Central memory CD8-positive, alpha-beta T cell (primary cell): ENCODE results near the gene GPX6.
"Not testable (repeated sequence)": the region's sequence is repeated elsewhere in the genome, so short reads cannot be mapped to it uniquely, and the experiment has no call there.

Experiments
- ATAC-seq: fragments of 150-1000 bp; cut with Tn5 transposase; replicated peaks from 2 replicates; pipeline ENCODE4 v1.10.0; 2022; ENCODE audit warnings: mild to moderate bottlenecking, moderate FRiP score, moderate number of reproducible peaks; ENCODE audit not compliant: poor library complexity, severe bottlenecking; ENCODE audit errors: extremely low read depth
- DNase-seq, 2 donors: peaks; one replicate each; pipeline ENCODE4 v3.0.0; 2021; ENCODE audit warnings: low spot score in 2 of 2
- H3K27ac Mint-ChIP-seq: one replicate; pipeline ENCODE4 v1.8.0; 2022; ENCODE audit warnings: low read depth, mild to moderate bottlenecking, moderate library complexity, mixed read lengths
- H3K27me3 Mint-ChIP-seq: one replicate; pipeline ENCODE4 v1.8.0; 2022; ENCODE audit warnings: mixed read lengths
- H3K36me3 Mint-ChIP-seq: one replicate; pipeline ENCODE4 v1.8.0; 2022; ENCODE audit warnings: mild to moderate bottlenecking, moderate library complexity, mixed read lengths; ENCODE audit not compliant: insufficient read depth
- H3K4me1 Mint-ChIP-seq: one replicate; pipeline ENCODE4 v1.8.0; 2022; ENCODE audit warnings: mixed read lengths
- H3K4me3 Mint-ChIP-seq: one replicate; pipeline ENCODE4 v1.8.0; 2022; ENCODE audit warnings: mild to moderate bottlenecking, moderate library complexity, mixed read lengths
- H3K9me3 Mint-ChIP-seq: one replicate; pipeline ENCODE4 v1.8.0; 2022; ENCODE audit warnings: mixed read lengths

The GPX6 gene

DNA sequence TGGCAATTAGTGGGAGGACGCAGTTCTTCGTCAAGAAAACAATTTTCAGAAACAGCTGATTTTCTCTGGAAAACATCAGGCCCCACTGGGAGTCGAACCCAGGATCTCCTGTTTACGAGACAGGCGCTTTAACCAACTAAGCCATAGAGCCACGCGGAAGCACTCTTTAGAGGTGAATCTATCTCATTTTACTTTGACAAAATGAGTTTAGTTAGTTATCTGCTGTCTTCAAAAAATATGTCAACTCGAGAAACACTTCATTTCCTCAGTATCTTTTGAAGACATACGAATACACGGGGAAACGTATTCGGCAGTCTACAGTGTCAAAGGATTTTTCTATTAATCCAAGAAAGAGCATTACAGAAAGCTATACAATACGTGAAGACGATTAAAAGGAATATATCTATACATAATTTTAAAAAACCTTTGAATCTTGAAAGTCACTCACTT, 26.7 kb downstream of the GPX6 start:
- Mint-ChIP-seq H3K27ac (no peak overlapping the region), H3K4me1 (peaks cover 18% of the 10 kb centered on the region)

DNA sequence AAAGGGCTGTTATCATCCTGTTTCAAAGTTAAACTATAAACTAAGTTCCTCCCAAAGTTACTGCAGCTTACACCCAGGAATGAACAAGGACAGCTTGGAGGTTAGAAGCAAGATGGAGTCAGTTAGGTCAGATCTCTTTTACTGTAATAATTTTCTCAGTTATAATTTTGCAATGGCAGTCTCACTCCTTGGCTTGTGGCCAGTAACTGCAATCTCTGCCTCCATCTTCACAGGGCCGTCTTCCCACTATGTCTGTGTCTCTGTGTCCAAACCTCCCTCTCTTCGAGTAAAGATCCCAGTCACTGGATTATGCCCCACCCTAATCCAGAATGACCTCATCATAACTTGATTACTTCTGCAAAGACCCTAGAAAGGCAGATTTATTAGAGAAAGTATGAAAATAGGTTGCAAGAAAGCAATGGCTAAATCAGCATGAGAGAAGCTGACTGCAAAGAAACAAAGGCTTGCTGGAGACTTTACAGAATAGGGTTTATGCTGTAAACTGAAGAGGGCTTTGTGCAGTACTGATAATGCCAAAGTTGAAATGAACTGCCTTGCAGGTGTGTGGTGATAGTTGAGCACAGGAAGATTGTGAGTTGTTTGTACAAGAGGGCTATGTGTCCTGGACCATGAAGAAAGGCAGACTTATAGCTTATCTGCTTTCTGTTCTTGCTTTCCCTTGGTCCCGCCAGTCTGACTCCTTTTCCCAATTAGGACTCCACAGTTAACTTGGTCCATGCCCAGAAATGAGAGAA, 28.4 kb downstream of the GPX6 start:
- H3K36me3 Mint-ChIP-seq, result peaks cover 4% of the 10 kb centered on the region
- ATAC-seq, result no peak
- no peak overlapping the region for H3K27ac Mint-ChIP-seq
- peaks cover 18% of the 10 kb centered on the region for H3K4me1 Mint-ChIP-seq
- no peak for DNase-seq
- no peaks in the 10 kb centered on the region for H3K9me3 Mint-ChIP-seq
- peaks cover 98% of the 10 kb centered on the region for H3K27me3 Mint-ChIP-seq
- H3K4me3 Mint-ChIP-seq, result no peak overlapping the region

More for the DNA sequence above, 26.7 kb downstream of the GPX6 start:
- peaks cover 4% of the 10 kb centered on the region for H3K36me3 Mint-ChIP-seq
- DNase-seq, result no peak
- no peaks in the 10 kb centered on the region for H3K9me3 Mint-ChIP-seq
- peak overlapping the region; percentile 43 for H3K4me3 Mint-ChIP-seq
- ATAC-seq, result no peak
- peaks cover 98% of the 10 kb centered on the region for H3K27me3 Mint-ChIP-seq

DNA sequence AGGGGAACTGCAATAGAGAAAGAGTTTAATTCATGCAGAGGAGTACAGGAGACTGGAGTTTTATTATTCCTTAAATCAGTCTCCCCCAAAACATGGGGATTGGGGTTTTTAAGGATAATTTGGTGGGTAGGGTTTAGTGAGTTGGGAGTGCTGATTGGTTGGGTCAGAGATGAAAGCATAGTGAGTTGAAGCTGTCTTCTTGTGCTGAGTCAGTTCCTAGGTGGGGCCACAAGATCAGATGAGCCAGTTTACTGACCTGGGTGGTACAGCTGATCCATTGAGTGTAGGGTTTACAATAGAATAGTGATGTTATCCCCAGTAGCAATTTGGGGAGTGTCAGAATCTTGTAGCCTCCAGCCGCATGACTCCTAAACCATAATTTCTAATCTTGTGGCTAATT, 29.1 kb downstream of the GPX6 start:
- no peaks in the 10 kb centered on the region for H3K9me3 Mint-ChIP-seq
- peaks cover 4% of the 10 kb centered on the region for H3K36me3 Mint-ChIP-seq
- no peak overlapping the region for H3K27ac Mint-ChIP-seq
- DNase-seq, result no peak
- no peak overlapping the region for H3K4me3 Mint-ChIP-seq
- ATAC-seq, result no peak
- peaks cover 18% of the 10 kb centered on the region for H3K4me1 Mint-ChIP-seq
- peaks cover 98% of the 10 kb centered on the region for H3K27me3 Mint-ChIP-seq

DNA sequence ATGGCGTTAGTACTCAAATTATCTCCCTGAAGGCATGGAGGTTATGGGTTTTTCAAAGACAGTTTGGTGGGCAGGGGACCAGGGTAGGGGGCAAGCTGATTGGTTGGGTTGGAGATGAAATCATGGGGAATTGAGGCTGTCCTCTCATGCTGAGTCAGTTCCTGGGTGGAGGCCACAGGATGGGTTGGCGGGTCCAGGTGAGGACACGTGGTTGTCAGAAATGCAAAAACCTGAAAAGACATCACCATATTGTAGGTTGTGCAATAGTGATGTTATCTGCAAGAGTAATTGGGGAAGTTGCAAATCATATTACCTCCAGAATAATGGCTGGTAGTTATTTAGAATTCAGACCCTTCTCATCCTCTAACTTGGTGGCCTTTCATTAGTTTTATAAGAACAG, 30.1 kb downstream of the GPX6 start:
- DNase-seq (no peak), ATAC-seq (no peak)
- H3K4me3 Mint-ChIP-seq, result no peak overlapping the region
- no peaks in the 10 kb centered on the region for H3K9me3 Mint-ChIP-seq
- peaks cover 4% of the 10 kb centered on the region for H3K36me3 Mint-ChIP-seq
- peaks cover 18% of the 10 kb centered on the region for H3K4me1 Mint-ChIP-seq
- H3K27me3 Mint-ChIP-seq, result peaks cover 98% of the 10 kb centered on the region
- H3K27ac Mint-ChIP-seq, result no peak overlapping the region

DNA sequence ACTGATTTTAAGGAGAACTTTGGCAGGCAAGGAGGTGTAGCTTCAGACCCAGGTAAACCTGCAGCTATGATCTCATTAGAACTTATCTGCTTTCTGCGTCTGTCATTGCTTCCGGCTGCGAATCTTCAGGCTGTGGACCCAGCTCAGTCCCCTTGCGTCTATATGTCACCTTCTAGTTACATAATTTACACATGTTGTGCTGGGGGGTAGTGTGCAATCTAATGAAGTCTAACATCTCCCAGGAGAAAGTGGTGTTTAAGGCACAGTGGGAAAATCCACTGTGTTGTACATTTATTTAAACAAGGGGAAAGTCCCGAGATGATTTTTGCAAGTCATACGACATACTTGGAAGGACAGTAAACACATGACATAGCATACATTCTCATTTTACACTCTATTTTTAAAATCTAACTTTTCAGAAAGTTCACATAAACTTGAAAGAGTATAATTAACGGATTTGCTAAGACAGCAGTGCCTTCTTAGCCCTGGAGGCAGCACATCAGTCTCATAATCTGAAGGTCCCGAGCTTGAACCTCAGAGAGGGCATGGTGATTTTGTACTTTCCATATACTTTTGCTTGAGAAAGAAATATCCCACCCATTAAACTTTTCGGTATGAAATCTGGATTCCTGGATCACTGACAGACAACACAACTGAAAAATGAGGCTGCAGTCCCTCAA, 35.2 kb downstream of the GPX6 start:
- Mint-ChIP-seq H3K36me3 (no peaks in the 10 kb centered on the region), H3K4me1 (peaks cover 5% of the 10 kb centered on the region), H3K27me3 (peaks cover 92% of the 10 kb centered on the region), H3K4me3 (no peak overlapping the region), H3K27ac (no peak overlapping the region), H3K9me3 (no peaks in the 10 kb centered on the region)
- DNase-seq, result no peak
- no peak for ATAC-seq

DNA sequence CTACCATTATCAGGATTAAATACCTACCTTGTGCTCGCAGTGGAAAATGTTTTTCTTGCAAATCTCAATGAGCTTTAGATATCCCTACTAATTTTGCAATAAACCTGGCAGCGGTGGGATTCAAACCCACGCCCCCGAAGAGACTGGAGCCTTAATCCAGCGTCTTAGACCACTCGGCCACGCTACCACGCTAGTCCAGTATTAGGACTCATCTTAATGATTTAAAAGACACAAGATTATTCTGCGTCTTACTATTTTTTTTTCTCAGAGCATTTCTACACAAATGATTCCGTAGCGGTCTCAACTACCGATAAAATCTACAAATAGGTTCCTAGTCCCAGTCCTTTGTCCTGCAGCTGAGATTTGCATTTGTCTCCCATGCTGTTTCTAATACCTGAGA, 37.1 kb downstream of the GPX6 start:
- Mint-ChIP-seq H3K27ac (no peak overlapping the region), H3K36me3 (no peaks in the 10 kb centered on the region), H3K27me3 (peaks cover 93% of the 10 kb centered on the region), H3K4me1 (peaks cover 5% of the 10 kb centered on the region), H3K9me3 (no peaks in the 10 kb centered on the region), H3K4me3 (no peak overlapping the region)
- no peak for DNase-seq
- ATAC-seq, result no peak

DNA sequence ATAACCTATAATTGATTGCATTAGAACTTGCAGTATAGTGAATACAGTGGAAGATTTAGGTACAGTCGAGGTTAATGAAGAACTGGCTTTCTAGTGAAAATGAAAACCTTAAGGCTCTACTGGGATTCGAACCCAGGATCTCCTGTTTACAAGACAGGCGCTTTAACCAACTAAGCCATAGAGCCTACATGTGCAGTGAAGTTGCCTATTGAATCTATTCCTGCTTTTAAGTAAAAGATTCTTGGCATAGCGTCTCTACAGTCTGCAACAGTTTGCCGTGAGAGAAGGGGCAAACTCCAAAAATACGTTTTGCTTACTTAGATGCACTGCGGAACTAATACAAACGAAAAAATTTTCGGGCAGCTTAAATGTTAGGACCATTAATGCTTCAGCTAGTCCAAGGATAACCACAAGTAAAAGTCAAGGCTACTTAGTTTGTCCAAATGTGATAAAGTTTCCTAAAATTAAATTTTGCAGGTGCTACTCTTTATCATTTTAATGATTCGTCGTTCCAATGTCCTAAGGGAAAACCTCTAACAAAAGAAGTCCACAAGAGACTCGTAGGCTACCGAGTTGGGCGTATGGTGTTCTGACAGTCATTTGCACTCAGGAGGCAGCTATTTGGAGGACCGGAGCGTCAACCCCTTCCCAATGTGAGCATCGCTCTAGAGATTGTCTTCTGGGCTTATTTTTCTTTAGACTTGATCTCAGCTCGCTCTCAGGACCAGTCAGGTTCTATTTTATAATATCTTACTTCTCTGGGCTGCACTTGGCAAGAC, 41.0 kb downstream of the GPX6 start:
- no peak for ATAC-seq
- Mint-ChIP-seq H3K36me3 (no peaks in the 10 kb centered on the region), H3K9me3 (no peaks in the 10 kb centered on the region), H3K27me3 (peaks cover 88% of the 10 kb centered on the region), H3K27ac (no peak overlapping the region), H3K4me1 (peaks cover 5% of the 10 kb centered on the region), H3K4me3 (no peak overlapping the region)
- no peak for DNase-seq

DNA sequence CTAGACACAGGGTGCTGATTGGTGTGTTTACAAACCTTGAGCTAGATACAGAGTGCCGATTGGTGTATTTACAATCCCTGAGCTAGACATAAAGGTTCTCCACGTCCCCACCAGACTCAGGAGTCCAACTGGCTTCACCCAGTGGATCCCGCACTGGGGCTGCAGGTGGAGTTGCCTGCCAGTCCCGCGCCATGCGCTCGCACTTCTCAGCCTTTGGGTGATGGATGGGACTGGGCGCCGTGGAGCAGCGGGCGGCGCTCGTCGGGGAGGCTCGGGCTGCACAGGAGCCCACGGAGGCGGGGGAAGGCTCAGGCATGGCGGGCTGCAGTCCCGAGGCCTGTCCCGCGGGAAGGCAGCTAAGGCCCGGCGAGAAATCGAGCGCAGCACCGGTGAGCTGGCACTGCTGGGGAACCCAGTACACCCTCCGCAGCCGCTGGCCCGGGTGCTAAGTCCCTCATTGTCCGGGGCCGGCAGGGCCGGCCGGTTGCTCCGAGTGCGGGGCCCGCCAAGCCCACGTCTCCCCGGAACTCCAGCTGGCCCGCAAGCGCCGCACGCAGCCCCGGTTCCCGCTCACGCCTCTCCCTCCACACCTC, 46.3 kb downstream of the GPX6 start:
- H3K4me3 Mint-ChIP-seq, H3K27ac Mint-ChIP-seq: not testable (repeated sequence)

DNA sequence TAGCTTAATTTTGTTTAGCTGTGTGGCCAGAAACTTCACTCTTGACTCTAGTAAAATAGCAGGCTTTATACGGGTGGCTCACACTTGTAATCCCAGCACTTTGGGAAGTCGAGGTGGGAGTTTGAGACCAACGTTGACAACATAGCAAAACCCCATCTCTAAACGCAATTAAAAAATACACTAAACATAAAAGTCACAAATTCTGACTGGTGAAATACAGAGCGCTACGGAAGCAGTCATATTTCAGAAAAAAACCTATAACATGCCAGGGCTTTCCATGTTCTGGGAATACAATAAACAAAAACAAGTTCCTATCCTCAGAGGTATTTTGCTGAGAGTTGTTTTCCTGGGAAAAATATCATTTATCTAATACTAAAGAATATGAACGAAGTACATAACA, 47.5 kb downstream of the GPX6 start:
- no peak for ATAC-seq
- H3K4me1 Mint-ChIP-seq, result no peaks in the 10 kb centered on the region

More for the DNA sequence above, 46.3 kb downstream of the GPX6 start:
- ATAC-seq, H3K4me1 Mint-ChIP-seq, H3K36me3 Mint-ChIP-seq, DNase-seq, H3K9me3 Mint-ChIP-seq: not testable (repeated sequence)
- peaks cover 78% of the 10 kb centered on the region for H3K27me3 Mint-ChIP-seq

DNA sequence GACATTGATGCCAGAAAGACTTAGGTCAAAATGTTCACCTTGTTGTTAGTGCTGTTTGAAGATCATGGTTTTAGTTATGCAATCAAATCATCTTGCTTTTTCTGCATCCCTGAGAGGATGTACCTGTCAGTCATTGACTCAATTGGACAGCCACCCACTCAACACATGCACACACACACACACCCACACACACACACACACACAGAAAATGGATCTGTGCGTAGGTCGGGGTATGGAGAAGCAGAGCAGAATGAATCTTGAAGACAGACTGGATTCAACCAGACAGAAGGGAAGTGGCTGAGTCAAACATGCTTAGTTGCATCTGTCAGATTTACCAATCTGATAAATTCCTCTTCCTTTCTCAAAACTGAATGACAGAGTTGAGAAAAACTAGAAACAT, 53.2 kb downstream of the GPX6 start:
- no peak for DNase-seq
- Mint-ChIP-seq H3K27ac (no peak overlapping the region), H3K27me3 (peaks cover 96% of the 10 kb centered on the region), H3K9me3 (no peaks in the 10 kb centered on the region), H3K36me3 (peaks cover 1% of the 10 kb centered on the region), H3K4me1 (no peaks in the 10 kb centered on the region), H3K4me3 (no peak overlapping the region)
- no peak for ATAC-seq

More for the DNA sequence above, 47.5 kb downstream of the GPX6 start:
- Mint-ChIP-seq H3K27me3 (peaks cover 78% of the 10 kb centered on the region), H3K4me3 (no peak overlapping the region), H3K36me3 (peaks cover 1% of the 10 kb centered on the region), H3K9me3 (no peaks in the 10 kb centered on the region), H3K27ac (no peak overlapping the region)
- no peak for DNase-seq

DNA sequence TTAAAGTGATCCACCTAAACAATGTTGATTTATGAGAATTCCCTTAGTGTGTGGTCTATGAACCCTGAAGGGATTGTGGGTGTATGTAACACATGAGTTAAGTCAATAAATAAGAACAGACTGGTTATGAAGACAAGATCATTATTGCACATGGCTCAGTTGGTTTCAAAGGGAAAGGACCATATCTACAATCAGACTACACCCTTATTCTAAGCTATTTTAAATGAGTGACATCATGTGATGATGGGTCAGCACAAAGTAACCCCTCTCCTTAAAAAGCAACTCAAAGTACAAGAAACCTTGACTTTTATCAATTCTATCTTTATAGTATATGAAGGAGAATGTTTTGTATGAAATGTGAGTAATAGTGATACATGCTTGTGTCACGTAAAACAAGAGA, 57.0 kb downstream of the GPX6 start:
- Mint-ChIP-seq H3K36me3 (peaks cover 3% of the 10 kb centered on the region), H3K9me3 (no peaks in the 10 kb centered on the region), H3K27me3 (peaks cover 96% of the 10 kb centered on the region), H3K4me3 (no peak overlapping the region), H3K27ac (no peak overlapping the region), H3K4me1 (no peaks in the 10 kb centered on the region)
- ATAC-seq (no peak), DNase-seq (no peak)
